Esophagus muscularis mucosa (tissue), 4 donors: Measurements from ENCODE around the gene PRAMEF15. TPM values are rescaled to one million over a fixed set of nuclear protein-coding genes. Genes with fewer than 3 reads are reported as not detected.
"Not testable (repeated sequence)": the region's sequence is repeated elsewhere in the genome, so short reads cannot be mapped to it uniquely, and the experiment has no call there.

Source experiments
- DNase-seq: peaks from one replicate; pipeline ENCODE4 v3.0.0-alpha.2; 2017; ENCODE audit errors: extremely low spot score
- H3K27ac ChIP-seq, 4 donors: fragments of 200-600 bp; sonication (generic); replicated peaks in 1 of 4; 1 replicate in 3 of 4; 2 replicates in 1 of 4; pipeline ENCODE4 v1.5.1; 2016 to 2019; ENCODE audit warnings: mild to moderate bottlenecking in 1 of 4
- H3K27me3 ChIP-seq, 4 donors: fragments of 200-600 bp; sonication (generic); one replicate each; pipeline versions ENCODE4 v1.5.1 to v1.6.0; 2016 to 2019
- H3K36me3 ChIP-seq, 4 donors: fragments of 200-600 bp; sonication (generic); one replicate each; pipeline ENCODE4 v1.5.1; 2016 to 2019
- H3K4me1 ChIP-seq, 4 donors: fragments of 200-600 bp; sonication (generic); one replicate each; pipeline ENCODE4 v1.5.1; 2016 to 2019
- H3K4me3 ChIP-seq, 4 donors: fragments of 200-600 bp; sonication (generic); 1 replicate in 2 of 4; 2 replicates in 2 of 4; pipeline ENCODE4 v1.5.1; 2016 to 2019; ENCODE audit warnings: mild to moderate bottlenecking in 4 of 4, moderate library complexity in 1 of 4
- H3K9me3 ChIP-seq, 4 donors: fragments of 200-600 bp; sonication (generic); 1 replicate in 3 of 4; 2 replicates in 1 of 4; pipeline ENCODE4 v1.5.1; 2016 to 2019
- CTCF ChIP-seq, 3 experiments: fragments of 200-600 bp in 2 of 3; fragments of 450-650 bp in 1 of 3; sonication (generic) in 2 of 3; IDR thresholded peaks; one replicate each; pipeline ENCODE4 v1.5.1; 2017 to 2019; ENCODE audit warnings: antibody characterized with exemption in 3 of 3, mild to moderate bottlenecking in 2 of 3, moderate library complexity in 1 of 3
- WGBS: methylation state at CpG from one replicate; pipeline ENCODE4 v1.1.5; 2018; 5-methylcytosine and 5-hydroxymethylcytosine counted together
- intact Hi-C: fragments of 100-400 bp; cut with DNase I; formaldehyde crosslinking; loops from one replicate; pipeline ENCODE4 v1.15.1; 2023
- small RNA-seq, 3 donors: library from RNA; depleted of rRNA; stranded (forward); fragments of <200 nt; gene quantifications; one replicate each; pipeline ENCODE3, GENCODE V24; 2016
- total RNA-seq, 4 donors: library from RNA; depleted of rRNA; stranded (reverse); fragments of >200 nt; gene quantifications; one replicate each; pipeline versions ENCODE4 v1.1.0 to v1.2.1, GENCODE V29; 2016

The PRAMEF15 gene
- total RNA-seq, 4 donors from 2014 or later, result not detected

- H3K4me1 ChIP-seq, H3K4me3 ChIP-seq, H3K9me3 ChIP-seq, H3K36me3 ChIP-seq, H3K27me3 ChIP-seq, H3K27ac ChIP-seq, DNase-seq, intact Hi-C loops: not testable (repeated sequence)
- TF ChIP-seq CTCF (IDR thresholded peaks at IDR 0.05), result peak; percentile 49 to 64 (median 51)
- WGBS, result 7% methylated on average over 5 of the region's 5 CpGs
Observed at GRCh38 chr1:13356774-13357173, 41.4 kb downstream of the PRAMEF15 start.

GRCh38 chr1:13362364-13362763 is 47.0 kb downstream of the PRAMEF15 start:
- H3K4me3 ChIP-seq, H3K4me1 ChIP-seq, H3K27me3 ChIP-seq, intact Hi-C loops, H3K27ac ChIP-seq, H3K9me3 ChIP-seq, DNase-seq, H3K36me3 ChIP-seq: not testable (repeated sequence)
- WGBS, result no CpG with 5 or more reads among the region's 7 CpGs

GRCh38 chr1:13364928-13365327 is 49.5 kb downstream of the PRAMEF15 start:
- intact Hi-C loops, result not testable (repeated sequence)

GRCh38 chr1:13366536-13366935 is 51.2 kb downstream of the PRAMEF15 start:
- WGBS, result 72% methylated on average over 3 of the region's 3 CpGs
- H3K27ac ChIP-seq, intact Hi-C loops: not testable (repeated sequence)

More at GRCh38 chr1:13364928-13365327, 49.5 kb downstream of the PRAMEF15 start:
- not testable (repeated sequence) for H3K27me3 ChIP-seq, DNase-seq, H3K9me3 ChIP-seq, H3K36me3 ChIP-seq, H3K4me1 ChIP-seq, H3K27ac ChIP-seq, H3K4me3 ChIP-seq
- 76% methylated on average over 2 of the region's 4 CpGs for WGBS

GRCh38 chr1:13368544-13368943 is 53.2 kb downstream of the PRAMEF15 start:
- H3K27me3 ChIP-seq, H3K27ac ChIP-seq, H3K4me3 ChIP-seq, DNase-seq, intact Hi-C loops, H3K9me3 ChIP-seq, H3K4me1 ChIP-seq, H3K36me3 ChIP-seq: not testable (repeated sequence)
- 77% methylated on average over 4 of the region's 4 CpGs for WGBS

More at GRCh38 chr1:13366536-13366935, 51.2 kb downstream of the PRAMEF15 start:
- not testable (repeated sequence) for H3K4me1 ChIP-seq, H3K4me3 ChIP-seq, DNase-seq, H3K9me3 ChIP-seq, H3K36me3 ChIP-seq, H3K27me3 ChIP-seq

Small RNAs within 50 kb of the gene (small RNA-seq; reads per million reads assigned to genes)
- 0 reads per million in 3 donors for gene RNU6-771P

Other genes with a start within 250 kb of the PRAMEF15 start
- gene PRAMEF25, start 244.8 kb upstream of the PRAMEF15 start, total RNA-seq, result not detected
- gene HNRNPCL2, start 198.7 kb upstream of the PRAMEF15 start, total RNA-seq, result not detected
- not detected for gene PRAMEF26, start 159.6 kb upstream of the PRAMEF15 start, total RNA-seq
- not detected for gene HNRNPCL4, start 149.9 kb upstream of the PRAMEF15 start, total RNA-seq
- not detected for gene PRAMEF9, start 143.7 kb upstream of the PRAMEF15 start, total RNA-seq
- gene PRAMEF13, start 114.2 kb upstream of the PRAMEF15 start, total RNA-seq, result not detected
- not detected for gene PRAMEF18, start 89.4 kb upstream of the PRAMEF15 start, total RNA-seq
- not detected for gene PRAMEF5, start 61.4 kb upstream of the PRAMEF15 start, total RNA-seq
- not detected for gene PRAMEF8, start 30.4 kb upstream of the PRAMEF15 start, total RNA-seq
- not detected for gene PRAMEF33, start 12.0 kb upstream of the PRAMEF15 start, total RNA-seq
- not detected for gene PRAMEF14, start 31.6 kb downstream of the PRAMEF15 start, total RNA-seq
- not detected for gene PRAMEF19, start 56.4 kb downstream of the PRAMEF15 start, total RNA-seq
- gene PRAMEF17, start 74.1 kb downstream of the PRAMEF15 start, total RNA-seq, result not detected
- gene PRAMEF20, start 94.9 kb downstream of the PRAMEF15 start, total RNA-seq, result not detected
- under 1 TPM in 1 of 4 donors, not detected in 3; 0.17 TPM for gene LRRC38, start 198.4 kb downstream of the PRAMEF15 start, total RNA-seq